Measurements from ENCODE around the gene SLC46A2. TPM values are rescaled to one million over a fixed set of nuclear protein-coding genes. Genes with fewer than 3 reads are reported as not detected.

SLC46A2 gene
- total RNA-seq, 5 donors from 2014 or later (not counting 1 experiment from before 2014, with no cell fraction given): not detected

GRCh38 chr9:112831281-112831851 lies 59.3 kb downstream of the SLC46A2 start:
- Histone ChIP-seq H3K9me3 (no peaks in the 10 kb centered on the region), H3K27me3 (replicated peaks in 1 of 2; ENCODE audit: control insufficient read depth in 2 of 2, extremely low read depth in 1 of 2, insufficient read depth in 2 of 2, low read length in 1 of 2) (no peaks in the 10 kb centered on the region), H3K27ac (ENCODE audit: low read length) (no peak overlapping the region), H3K36me3 (ENCODE audit: control insufficient read depth in 2 of 2, extremely low read depth in 1 of 2, insufficient read depth in 1 of 2, low read length in 1 of 2) (peaks cover 4 to 26% of the 10 kb centered on the region in 2 donors), H3K4me3 (ENCODE audit: control insufficient read depth in 1 of 2, extremely low read depth in 1 of 2, low read length in 1 of 2) (no peak overlapping the region), H3K4me1 (ENCODE audit: control insufficient read depth in 1 of 2, extremely low read depth in 1 of 2, insufficient read depth in 2 of 2, low read length in 2 of 2) (peaks cover 0 to 5% of the 10 kb centered on the region in 2 experiments)
- peak in 1 of 35 experiments; percentile 5 for DNase-seq
- 89% methylated on average over 3 of the region's 5 CpGs for WGBS (ENCODE audit: insufficient coverage)
- H3K36me3 Mint-ChIP-seq: peaks cover 39% of the 10 kb centered on the region
- ChIA-PET CTCF (no interaction called here), POLR2A (no interaction called here)
- peaks cover 7 to 12% (median 8%) of the 10 kb centered on the region in 3 donors for H3K4me1 Mint-ChIP-seq
- no peaks in the 10 kb centered on the region for H3K9me3 Mint-ChIP-seq
- no peak overlapping the region for H3K4me3 Mint-ChIP-seq
- no peak for ATAC-seq (replicated peaks in 1 of 4)
- H3K27me3 Mint-ChIP-seq: no peaks in the 10 kb centered on the region
- no peak overlapping the region for H3K27ac Mint-ChIP-seq

Other genes with a start within 250 kb of the SLC46A2 start
- 10 to 100 TPM; 13.6 to 27.4 (median 22.6) TPM for gene INIP, start 172.8 kb downstream of the SLC46A2 start, total RNA-seq
- gene SNX30, start 140.1 kb downstream of the SLC46A2 start, total RNA-seq: 10 to 100 TPM in 3 of 5 donors, 1 to 10 TPM in 2; 8.9 to 11.7 (median 10.0) TPM
- gene ZNF883, start 121.3 kb upstream of the SLC46A2 start, total RNA-seq: 1 to 10 TPM in 2 of 5 donors, under 1 TPM in 2, not detected in 1; 0.73 to 1.4 (median 0.96) TPM
- gene ZFP37, start 165.8 kb upstream of the SLC46A2 start, total RNA-seq: 1 to 10 TPM; 1.1 to 3.0 (median 2.1) TPM